GM13977 (cell line): ENCODE results near the gene OPHN1.

Experiments
- DNase-seq: peaks from one replicate; pipeline ENCODE4 v3.0.0; 2012; ENCODE audit warnings: low spot score
- in situ Hi-C: fragments of 300-500 bp; cut with MboI; formaldehyde crosslinking; loops from one replicate; pipeline ENCODE4 v1.12.0; 2022; ENCODE audit warnings: low sequenced_read_pairs, low pct_unique_long_range_greater_than_20kb, mixed read lengths, inconsistent platforms; ENCODE audit not compliant: unreplicated experiment
- TF ChIP-seq, protein P1 (sequence below): IDR thresholded peaks from 2 replicates; pipeline ENCODE4 v1.5.1; 2012; ENCODE audit warnings: mild to moderate bottlenecking, control low read depth; ENCODE audit not compliant: insufficient read depth; ENCODE audit errors: extremely low read depth, missing control alignments

Gene OPHN1

DNA sequence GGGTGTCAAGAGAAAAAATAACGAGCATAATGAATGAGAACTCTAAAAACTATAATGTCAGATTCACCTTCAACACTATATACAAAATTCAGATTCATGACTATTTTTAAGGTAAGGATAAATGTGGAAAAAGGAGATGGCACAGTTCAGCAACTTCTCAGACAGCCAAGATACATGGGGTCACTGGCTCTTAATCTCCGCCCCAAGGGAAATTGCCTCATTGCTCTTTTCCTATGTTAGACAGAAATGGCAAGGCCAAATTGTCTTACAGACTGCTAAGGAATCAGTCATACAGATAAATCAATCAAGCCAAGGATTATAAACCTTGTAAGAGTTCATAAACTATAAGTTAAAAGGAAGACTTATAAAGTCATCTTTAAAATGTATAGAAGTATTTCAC is 183.4 kb downstream of the OPHN1 start:
- in situ Hi-C loops, result no loop called here

DNA sequence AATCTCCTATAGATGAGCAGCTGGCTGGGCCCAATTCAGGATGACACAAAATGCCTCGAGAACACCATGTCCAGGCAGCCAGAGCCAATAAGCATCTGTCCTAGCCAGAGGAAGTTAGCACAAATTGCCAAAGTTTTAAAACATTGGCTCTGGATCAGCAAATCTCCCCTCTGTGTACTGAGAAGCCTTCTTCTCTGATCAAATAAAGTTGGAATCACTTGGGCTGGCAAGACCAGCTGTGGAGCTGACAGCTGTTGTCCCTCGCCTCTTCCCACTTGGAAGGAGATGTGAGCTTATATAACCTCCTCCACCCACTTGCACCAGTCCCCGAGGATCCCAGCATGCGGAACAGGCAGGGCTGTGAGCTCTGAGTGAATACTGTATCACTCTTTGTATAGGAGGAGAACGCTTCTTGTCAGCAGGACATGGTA is 183.9 kb downstream of the OPHN1 start:
- no peak for DNase-seq
- in situ Hi-C loops, result no loop called here
- TF ChIP-seq, protein P1, sequence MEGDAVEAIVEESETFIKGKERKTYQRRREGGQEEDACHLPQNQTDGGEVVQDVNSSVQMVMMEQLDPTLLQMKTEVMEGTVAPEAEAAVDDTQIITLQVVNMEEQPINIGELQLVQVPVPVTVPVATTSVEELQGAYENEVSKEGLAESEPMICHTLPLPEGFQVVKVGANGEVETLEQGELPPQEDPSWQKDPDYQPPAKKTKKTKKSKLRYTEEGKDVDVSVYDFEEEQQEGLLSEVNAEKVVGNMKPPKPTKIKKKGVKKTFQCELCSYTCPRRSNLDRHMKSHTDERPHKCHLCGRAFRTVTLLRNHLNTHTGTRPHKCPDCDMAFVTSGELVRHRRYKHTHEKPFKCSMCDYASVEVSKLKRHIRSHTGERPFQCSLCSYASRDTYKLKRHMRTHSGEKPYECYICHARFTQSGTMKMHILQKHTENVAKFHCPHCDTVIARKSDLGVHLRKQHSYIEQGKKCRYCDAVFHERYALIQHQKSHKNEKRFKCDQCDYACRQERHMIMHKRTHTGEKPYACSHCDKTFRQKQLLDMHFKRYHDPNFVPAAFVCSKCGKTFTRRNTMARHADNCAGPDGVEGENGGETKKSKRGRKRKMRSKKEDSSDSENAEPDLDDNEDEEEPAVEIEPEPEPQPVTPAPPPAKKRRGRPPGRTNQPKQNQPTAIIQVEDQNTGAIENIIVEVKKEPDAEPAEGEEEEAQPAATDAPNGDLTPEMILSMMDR, result no peak

More for the DNA sequence above, 183.4 kb downstream of the OPHN1 start:
- TF ChIP-seq, protein P1, result no peak
- no peak for DNase-seq

DNA sequence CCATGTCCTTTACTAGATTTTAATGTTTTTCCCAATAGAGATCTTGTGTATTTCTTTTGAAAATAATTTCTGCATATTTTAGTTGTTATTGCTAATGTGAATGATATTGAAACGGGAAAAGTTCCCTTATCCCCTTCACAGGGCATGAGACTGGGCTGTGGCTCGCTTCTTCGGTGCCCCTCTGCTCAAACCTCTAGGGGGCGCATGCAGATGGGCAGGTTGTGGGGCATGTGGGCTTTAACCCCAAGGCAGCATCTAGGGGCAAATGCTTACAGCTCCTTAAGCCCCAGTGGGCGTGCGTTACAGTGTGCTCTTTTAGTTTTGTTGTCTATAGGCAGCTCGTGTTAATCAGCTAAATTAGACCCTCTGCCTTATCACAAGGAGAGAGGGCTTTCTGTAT is 194.7 kb downstream of the OPHN1 start:
- in situ Hi-C loops, result no loop called here
- TF ChIP-seq, protein P1, result peak; percentile 48
- DNase-seq, result no peak

DNA sequence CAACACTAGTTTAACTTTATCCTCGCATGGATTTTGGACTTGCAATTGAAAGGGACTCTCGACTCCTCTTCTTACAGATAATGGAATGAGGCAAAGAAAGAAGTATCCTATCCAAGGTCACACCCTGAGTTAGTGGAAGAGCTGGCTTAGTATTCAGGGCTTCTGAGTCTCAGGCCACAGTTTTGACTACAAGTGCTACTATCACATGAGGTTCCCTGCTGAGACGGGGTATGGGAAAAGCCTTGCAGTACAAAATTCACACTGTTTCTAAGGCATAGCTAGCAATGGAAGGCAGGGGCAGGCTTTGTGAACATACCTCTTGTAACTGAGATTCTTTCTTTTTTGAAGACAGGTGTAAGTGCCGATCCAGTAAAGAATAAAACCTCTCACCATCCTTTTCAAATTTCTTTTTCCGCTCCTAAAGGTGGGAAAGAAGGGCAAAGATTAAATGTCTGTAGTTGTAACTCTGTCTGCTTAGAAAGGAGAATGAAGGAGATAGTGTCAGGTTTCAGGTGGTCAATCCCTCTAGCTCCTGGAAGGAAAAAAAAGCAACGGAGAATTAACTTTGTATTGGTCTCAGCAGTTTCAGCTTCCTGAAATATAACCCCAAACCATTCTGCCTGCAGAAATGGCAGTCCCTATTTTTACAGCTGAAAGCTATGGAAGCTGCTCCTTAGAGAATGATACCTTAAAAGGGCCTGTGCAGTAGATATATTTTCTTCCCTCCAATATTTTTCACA is 199.0 kb downstream of the OPHN1 start:
- in situ Hi-C loops, result no loop called here
- DNase-seq, result no peak
- TF ChIP-seq, protein P1, result no peak

DNA sequence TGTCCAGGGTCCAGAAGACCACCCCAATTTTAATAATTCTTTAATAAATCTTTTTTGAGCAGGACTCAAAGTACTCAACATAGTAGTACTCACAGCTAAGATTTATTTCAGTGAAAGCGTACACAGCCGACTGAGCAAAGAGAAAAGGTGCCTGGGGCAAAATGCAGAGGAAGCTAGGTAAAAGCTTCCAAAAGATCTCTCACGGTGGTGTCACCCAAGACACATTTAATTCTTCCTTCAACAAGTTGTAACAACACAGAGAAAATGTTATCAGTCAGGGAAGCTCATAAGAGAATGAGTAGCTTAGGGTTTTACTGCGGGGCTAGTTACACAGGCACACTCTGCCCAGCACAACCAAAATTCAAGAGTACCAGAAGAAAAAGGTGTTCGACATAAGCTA is 201.1 kb downstream of the OPHN1 start:
- TF ChIP-seq, protein P1, result no peak
- in situ Hi-C loops, result no loop called here

DNA sequence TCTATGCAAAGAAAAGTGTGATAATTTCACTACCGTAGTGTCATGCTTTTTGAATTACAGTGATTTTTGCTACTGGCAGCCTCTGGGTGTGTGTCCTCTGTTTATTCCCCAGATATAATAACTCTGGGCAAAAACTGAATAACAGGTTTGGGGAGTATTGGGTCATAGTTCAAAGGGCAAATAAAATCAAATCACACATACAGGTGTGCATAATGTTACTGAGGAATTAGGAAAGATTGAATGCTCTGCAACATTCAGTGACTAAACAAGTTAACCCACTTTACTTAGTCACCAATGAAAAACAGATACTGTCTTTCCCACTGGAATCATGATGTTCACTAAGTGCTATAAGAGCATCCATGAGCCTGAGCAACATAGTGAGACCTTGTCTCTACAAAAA is 224.3 kb downstream of the OPHN1 start:
- in situ Hi-C loops, result no loop called here
- no peak for DNase-seq
- TF ChIP-seq, protein P1, result no peak

More for the DNA sequence above, 201.1 kb downstream of the OPHN1 start:
- no peak for DNase-seq
